HepG2 (cell line): ENCODE data around the gene CARD9. TPM values are rescaled to one million over a fixed set of nuclear protein-coding genes. Genes with fewer than 3 reads are reported as not detected.

ENCODE experiments used
- ETV5 ChIP-seq: IDR thresholded peaks from 2 replicates; pipeline ENCODE4 v1.6.1; 2018; ENCODE audit warnings: missing biosample characterization, missing genetic modification reagents, inconsistent platforms, borderline replicate concordance
- FLYWCH1 ChIP-seq: sonication (generic); formaldehyde crosslinking; IDR thresholded peaks from 2 replicates; pipeline ENCODE4 v1.8.1; 2023; ENCODE audit warnings: mild to moderate bottlenecking, missing genetic modification reagents
- KLF16 ChIP-seq, 2 experiments: sonication (generic) in 1 of 2; formaldehyde crosslinking in 1 of 2; IDR thresholded peaks; 2 replicates each; pipeline versions ENCODE4 v1.6.1 to v1.8.0; 2016 to 2023; ENCODE audit warnings: missing genetic modification reagents in 2 of 2, missing compliant biosample characterization in 1 of 2
- MIXL1 ChIP-seq: IDR thresholded peaks from 2 replicates; pipeline ENCODE4 v1.6.1; 2016
- PHF20 ChIP-seq: sonication (generic); formaldehyde crosslinking; IDR thresholded peaks from 2 replicates; pipeline ENCODE4 v1.5.0; 2020; ENCODE audit warnings: mild to moderate bottlenecking, missing genetic modification reagents
- PRDM15 ChIP-seq: sonication (generic); formaldehyde crosslinking; IDR thresholded peaks from 2 replicates; pipeline ENCODE4 v1.4.0; 2020; ENCODE audit warnings: missing genetic modification reagents
- PRMT3 ChIP-seq: sonication (generic); formaldehyde crosslinking; IDR thresholded peaks from 2 replicates; pipeline ENCODE4 v1.8.1; 2022; ENCODE audit warnings: low read depth, mild to moderate bottlenecking, moderate library complexity, missing genetic modification reagents, borderline replicate concordance
- SALL1 ChIP-seq: sonication (generic); formaldehyde crosslinking; IDR thresholded peaks from 2 replicates; pipeline ENCODE4 v1.8.0; 2022; ENCODE audit warnings: mild to moderate bottlenecking, missing genetic modification reagents
- SIN3A ChIP-seq: IDR thresholded peaks from 2 replicates; pipeline ENCODE4 v1.6.1; 2011; ENCODE audit warnings: low read depth, mild to moderate bottlenecking, control low read depth, low read length, borderline replicate concordance
- SMARCC2 ChIP-seq: fragments of 450-650 bp; IDR thresholded peaks from 2 replicates; pipeline ENCODE4 v1.6.1; 2017; ENCODE audit warnings: antibody characterized with exemption, mild to moderate bottlenecking
- TCF12 ChIP-seq, 2 experiments: fragments of 450-650 bp in 1 of 2; sonication (generic) in 1 of 2; formaldehyde crosslinking in 1 of 2; IDR thresholded peaks; 2 replicates each; pipeline versions ENCODE4 v1.6.1 to v1.8.0; 2017 to 2022; ENCODE audit warnings: antibody characterized with exemption in 1 of 2, mild to moderate bottlenecking in 1 of 2, missing genetic modification reagents in 1 of 2, moderate library complexity in 1 of 2
- TOE1 ChIP-seq: sonication (generic); formaldehyde crosslinking; IDR thresholded peaks from 2 replicates; pipeline ENCODE4 v1.4.0; 2020; ENCODE audit warnings: mild to moderate bottlenecking, missing genetic modification reagents
- ZBTB38 ChIP-seq: sonication (generic); formaldehyde crosslinking; IDR thresholded peaks from 2 replicates; pipeline ENCODE4 v1.5.1; 2020; ENCODE audit warnings: mild to moderate bottlenecking, missing genetic modification reagents
- ZFP41 ChIP-seq: sonication (generic); formaldehyde crosslinking; IDR thresholded peaks from 2 replicates; pipeline ENCODE4 v1.4.0; 2020; ENCODE audit warnings: mild to moderate bottlenecking, missing genetic modification reagents, borderline replicate concordance
- ZNF180 ChIP-seq: sonication (generic); formaldehyde crosslinking; IDR thresholded peaks from 2 replicates; pipeline ENCODE4 v1.4.0; 2020; ENCODE audit warnings: low read depth, missing genetic modification reagents, borderline replicate concordance
- ZNF275 ChIP-seq: sonication (generic); formaldehyde crosslinking; IDR thresholded peaks from 2 replicates; pipeline ENCODE4 v1.8.0; 2022; ENCODE audit warnings: missing genetic modification reagents, mild to moderate bottlenecking, inconsistent platforms, borderline replicate concordance
- ZNF501 ChIP-seq: sonication (generic); formaldehyde crosslinking; IDR thresholded peaks from 2 replicates; pipeline ENCODE4 v1.5.1; 2020; ENCODE audit warnings: mild to moderate bottlenecking, moderate library complexity, missing genetic modification reagents
- ZNF703 ChIP-seq: sonication (generic); formaldehyde crosslinking; IDR thresholded peaks from 2 replicates; pipeline ENCODE4 v1.5.1; 2020; ENCODE audit warnings: missing genetic modification reagents, mild to moderate bottlenecking, moderate library complexity, borderline replicate concordance
- ZNF891 ChIP-seq: sonication (generic); formaldehyde crosslinking; IDR thresholded peaks from 2 replicates; pipeline ENCODE4 v1.5.0; 2020; ENCODE audit warnings: mild to moderate bottlenecking, missing genetic modification reagents
- polyA plus RNA-seq, 8 experiments: library from polyadenylated mRNA; depleted of rRNA in 3 of 8; stranded (reverse) in 7 of 8; unstranded in 1 of 8; fragments of >200 nt; fragmentation: Illumina TruSeq in 4 of 8; extraction: Trizol in 4 of 8; gene quantifications; 2 replicates each; pipeline versions ENCODE4 v1.2.1 to v1.2.3, GENCODE V29; 2011 to 2016; ENCODE audit warnings: low read depth in 4 of 8, missing spikeins in 1 of 8, mixed read lengths in 1 of 8; ENCODE audit not compliant: insufficient read depth in 1 of 8
- total RNA-seq, 5 experiments: library from RNA; depleted of rRNA; stranded (reverse); fragments of >200 nt; fragmentation: Illumina TruSeq; extraction: Trizol; gene quantifications; 2 replicates each; pipeline ENCODE4 v1.2.3, GENCODE V29; 2016; ENCODE audit warnings: low read depth in 1 of 5
- TF ChIP-seq, protein P1 (sequence below): sonication (generic); formaldehyde crosslinking; IDR thresholded peaks from 2 replicates; pipeline ENCODE4 v1.5.0; 2020; ENCODE audit warnings: missing genetic modification reagents
- TF ChIP-seq, protein P2 (sequence below): sonication (generic); formaldehyde crosslinking; IDR thresholded peaks from 2 replicates; pipeline ENCODE4 v1.5.1; 2020; ENCODE audit warnings: missing genetic modification reagents, mild to moderate bottlenecking, borderline replicate concordance

CARD9 gene
- total and polyA plus RNA-seq, 2 of the 13 experiments (the other 11 are each of a cell fraction or from before 2014, with no cell fraction given): 3.3 to 7.4 TPM

DNA sequence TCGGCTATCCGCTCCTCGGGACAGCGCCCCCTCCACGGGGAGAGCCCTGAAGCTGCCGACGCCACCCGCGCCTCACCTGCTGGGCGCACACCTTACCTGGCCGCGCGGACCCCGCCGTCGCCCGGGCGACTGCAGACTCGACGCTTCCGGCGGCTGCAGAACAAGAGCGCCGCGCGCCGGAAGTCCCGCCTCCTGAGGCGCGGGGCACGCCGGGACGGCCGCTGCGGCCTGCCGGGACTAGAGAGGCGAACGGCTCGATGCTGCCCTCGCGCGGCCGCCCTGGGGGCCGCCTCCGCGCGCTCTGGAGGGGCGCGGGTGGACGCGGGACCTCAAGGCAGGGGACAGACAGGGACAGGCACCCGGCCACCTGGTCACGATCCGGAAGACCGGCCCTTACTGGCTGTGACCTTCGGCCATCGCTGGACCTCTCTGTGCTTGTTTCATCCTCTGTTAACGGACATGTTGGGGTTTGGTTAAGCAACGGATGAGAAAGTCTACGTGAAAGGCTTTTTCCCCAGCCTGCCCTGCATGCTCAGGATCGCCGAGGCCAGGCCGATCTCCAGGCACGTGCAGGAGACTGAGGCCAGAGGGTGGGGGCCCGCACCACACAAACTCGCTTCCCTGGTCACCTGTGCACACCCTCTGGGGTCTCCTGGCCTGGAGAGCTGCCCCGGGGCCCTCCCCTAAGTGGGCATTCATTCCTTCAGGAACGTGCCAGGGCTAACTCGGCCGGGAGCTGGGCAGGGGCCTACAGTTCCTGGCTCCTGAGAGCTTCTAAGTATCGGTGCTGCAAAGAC is 26.8 kb upstream of the CARD9 start, which contains the start of gene SNAPC4 (continued):
- TF ChIP-seq PRMT3: no peak
- no peak; the same call in 1 of the 2 replicates for TF ChIP-seq ZNF891
- TF ChIP-seq KLF16 (CRISPR knock-in tag; IDR thresholded peaks at IDR 0.05): peak in 1 of 2 experiments; percentile 45; a peak in 1 of 4 replicates
- TF ChIP-seq PRDM15 (CRISPR knock-in tag): no peak
- TF ChIP-seq SALL1 (CRISPR knock-in tag): peak; percentile 55; the same call in 1 of the 2 replicates
- peak; percentile 83; the same call in 1 of the 2 replicates for TF ChIP-seq SIN3A
- no peak for TF ChIP-seq ZNF180 (CRISPR knock-in tag)
- no peak for TF ChIP-seq TOE1 (CRISPR knock-in tag)
- peak; percentile 50; the same call in 1 of the 2 replicates for TF ChIP-seq ZNF501
- TF ChIP-seq ZNF703 (CRISPR knock-in tag): no peak
- TF ChIP-seq ZBTB38 (CRISPR knock-in tag): peak; percentile 85
- peak; percentile 44; the same call in 1 of the 2 replicates for TF ChIP-seq ETV5 (CRISPR knock-in tag)
- TF ChIP-seq MIXL1 (CRISPR knock-in tag): no peak
- TF ChIP-seq FLYWCH1 (CRISPR knock-in tag): no peak
- TF ChIP-seq SMARCC2: no peak
- TF ChIP-seq, protein P1, sequence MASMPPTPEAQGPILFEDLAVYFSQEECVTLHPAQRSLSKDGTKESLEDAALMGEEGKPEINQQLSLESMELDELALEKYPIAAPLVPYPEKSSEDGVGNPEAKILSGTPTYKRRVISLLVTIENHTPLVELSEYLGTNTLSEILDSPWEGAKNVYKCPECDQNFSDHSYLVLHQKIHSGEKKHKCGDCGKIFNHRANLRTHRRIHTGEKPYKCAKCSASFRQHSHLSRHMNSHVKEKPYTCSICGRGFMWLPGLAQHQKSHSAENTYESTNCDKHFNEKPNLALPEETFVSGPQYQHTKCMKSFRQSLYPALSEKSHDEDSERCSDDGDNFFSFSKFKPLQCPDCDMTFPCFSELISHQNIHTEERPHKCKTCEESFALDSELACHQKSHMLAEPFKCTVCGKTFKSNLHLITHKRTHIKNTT (CRISPR knock-in tag): peak; percentile 84; the same call in 1 of the 2 replicates
- no peak for TF ChIP-seq TCF12 (IDR thresholded peaks at IDR 0.05)
- TF ChIP-seq TCF12 (CRISPR knock-in tag; IDR thresholded peaks at IDR 0.05): no peak
- 0 out of 2 replicates have a peak, but pooled peaks have one; percentile 65 for TF ChIP-seq ZNF275 (CRISPR knock-in tag)
- TF ChIP-seq PHF20 (CRISPR knock-in tag): peak; percentile 89
- no peak for TF ChIP-seq ZFP41 (CRISPR knock-in tag)
- TF ChIP-seq, protein P2, sequence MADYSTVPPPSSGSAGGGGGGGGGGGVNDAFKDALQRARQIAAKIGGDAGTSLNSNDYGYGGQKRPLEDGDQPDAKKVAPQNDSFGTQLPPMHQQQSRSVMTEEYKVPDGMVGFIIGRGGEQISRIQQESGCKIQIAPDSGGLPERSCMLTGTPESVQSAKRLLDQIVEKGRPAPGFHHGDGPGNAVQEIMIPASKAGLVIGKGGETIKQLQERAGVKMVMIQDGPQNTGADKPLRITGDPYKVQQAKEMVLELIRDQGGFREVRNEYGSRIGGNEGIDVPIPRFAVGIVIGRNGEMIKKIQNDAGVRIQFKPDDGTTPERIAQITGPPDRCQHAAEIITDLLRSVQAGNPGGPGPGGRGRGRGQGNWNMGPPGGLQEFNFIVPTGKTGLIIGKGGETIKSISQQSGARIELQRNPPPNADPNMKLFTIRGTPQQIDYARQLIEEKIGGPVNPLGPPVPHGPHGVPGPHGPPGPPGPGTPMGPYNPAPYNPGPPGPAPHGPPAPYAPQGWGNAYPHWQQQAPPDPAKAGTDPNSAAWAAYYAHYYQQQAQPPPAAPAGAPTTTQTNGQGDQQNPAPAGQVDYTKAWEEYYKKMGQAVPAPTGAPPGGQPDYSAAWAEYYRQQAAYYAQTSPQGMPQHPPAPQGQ (CRISPR knock-in tag): no peak
